Measurements from ENCODE around the gene ELAVL3.

ELAVL3 gene

DNA sequence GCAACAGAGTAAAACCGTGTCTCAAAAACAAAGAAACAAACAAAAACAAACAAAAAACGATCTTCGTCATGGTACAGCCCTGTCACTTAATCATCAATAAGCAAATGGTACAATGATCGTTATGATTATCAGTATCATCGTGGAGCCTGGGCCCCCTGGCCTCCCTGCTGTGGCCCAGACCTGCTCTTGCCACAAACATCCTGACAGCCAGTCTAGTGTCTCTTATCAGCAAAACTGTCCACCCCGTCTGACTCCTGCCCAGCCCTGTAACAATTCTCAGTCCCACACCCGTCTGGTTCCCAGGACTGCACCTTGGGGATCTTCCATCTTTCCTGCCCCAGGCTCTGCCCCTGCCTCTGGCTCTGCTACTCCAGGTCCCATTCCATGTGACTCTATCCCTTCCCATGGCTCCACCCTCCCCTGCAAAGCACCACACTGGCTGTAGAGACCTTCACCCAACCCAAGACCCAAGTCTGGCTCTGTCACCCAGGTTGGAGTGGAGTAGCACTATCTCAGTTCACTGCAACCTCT is 19.1 kb upstream of the ELAVL3 start:
- no peak overlapping the region for H3K4me3 ChIP-seq (IDR thresholded peaks at IDR 0.05; ENCODE audit: insufficient read depth, low read depth, low read length)
- TF ChIP-seq, protein P1, sequence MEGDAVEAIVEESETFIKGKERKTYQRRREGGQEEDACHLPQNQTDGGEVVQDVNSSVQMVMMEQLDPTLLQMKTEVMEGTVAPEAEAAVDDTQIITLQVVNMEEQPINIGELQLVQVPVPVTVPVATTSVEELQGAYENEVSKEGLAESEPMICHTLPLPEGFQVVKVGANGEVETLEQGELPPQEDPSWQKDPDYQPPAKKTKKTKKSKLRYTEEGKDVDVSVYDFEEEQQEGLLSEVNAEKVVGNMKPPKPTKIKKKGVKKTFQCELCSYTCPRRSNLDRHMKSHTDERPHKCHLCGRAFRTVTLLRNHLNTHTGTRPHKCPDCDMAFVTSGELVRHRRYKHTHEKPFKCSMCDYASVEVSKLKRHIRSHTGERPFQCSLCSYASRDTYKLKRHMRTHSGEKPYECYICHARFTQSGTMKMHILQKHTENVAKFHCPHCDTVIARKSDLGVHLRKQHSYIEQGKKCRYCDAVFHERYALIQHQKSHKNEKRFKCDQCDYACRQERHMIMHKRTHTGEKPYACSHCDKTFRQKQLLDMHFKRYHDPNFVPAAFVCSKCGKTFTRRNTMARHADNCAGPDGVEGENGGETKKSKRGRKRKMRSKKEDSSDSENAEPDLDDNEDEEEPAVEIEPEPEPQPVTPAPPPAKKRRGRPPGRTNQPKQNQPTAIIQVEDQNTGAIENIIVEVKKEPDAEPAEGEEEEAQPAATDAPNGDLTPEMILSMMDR (conservative IDR thresholded peaks at IDR 0.05; ENCODE audit: low read depth, low read length) = no peak

DNA sequence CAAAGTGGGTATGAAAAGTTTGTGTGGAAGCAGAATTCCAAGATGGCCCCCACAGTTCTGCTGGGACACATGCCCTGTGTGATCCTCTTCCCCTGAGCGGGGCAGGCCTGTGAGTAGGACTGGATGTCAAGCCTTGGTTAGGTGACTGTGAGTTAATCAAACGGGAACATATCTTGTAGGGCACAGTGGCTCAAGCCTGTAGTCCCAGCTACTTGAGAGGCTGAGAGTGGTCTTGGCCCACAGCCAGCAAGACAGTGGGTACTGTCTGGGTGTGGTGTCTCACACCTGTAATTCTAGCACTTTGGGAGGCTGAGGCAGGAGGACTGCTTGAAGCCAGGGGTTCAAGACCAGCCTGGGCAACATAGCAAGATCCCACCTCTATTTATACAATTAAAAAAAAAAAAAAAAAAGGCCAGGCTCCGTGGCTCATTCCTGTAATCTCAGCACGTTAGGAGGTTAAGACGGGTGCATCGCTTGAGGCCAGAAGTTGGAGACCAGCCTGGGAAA is 18.4 kb upstream of the ELAVL3 start:
- H3K4me2 ChIP-seq = no peak overlapping the region

More for the DNA sequence above, 19.1 kb upstream of the ELAVL3 start:
- H3K4me2 ChIP-seq = no peak overlapping the region
- no peaks in the 10 kb centered on the region for H4K20me1 ChIP-seq (ENCODE audit: insufficient read depth)
- no peaks in the 10 kb centered on the region for H3K79me2 ChIP-seq (ENCODE audit: insufficient read depth, low read depth)
- no peak overlapping the region for H3K9ac ChIP-seq
- no peak overlapping the region for H3K27ac ChIP-seq
- peaks cover 6% of the 10 kb centered on the region for H3K4me1 ChIP-seq (ENCODE audit: low read depth, poor library complexity, severe bottlenecking)
- H2AFZ ChIP-seq (ENCODE audit: low read depth) = no peak overlapping the region
- no peaks in the 10 kb centered on the region for H3K27me3 ChIP-seq (ENCODE audit: insufficient read depth, low read depth)
- H3K36me3 ChIP-seq (ENCODE audit: insufficient read depth) = no peaks in the 10 kb centered on the region

DNA sequence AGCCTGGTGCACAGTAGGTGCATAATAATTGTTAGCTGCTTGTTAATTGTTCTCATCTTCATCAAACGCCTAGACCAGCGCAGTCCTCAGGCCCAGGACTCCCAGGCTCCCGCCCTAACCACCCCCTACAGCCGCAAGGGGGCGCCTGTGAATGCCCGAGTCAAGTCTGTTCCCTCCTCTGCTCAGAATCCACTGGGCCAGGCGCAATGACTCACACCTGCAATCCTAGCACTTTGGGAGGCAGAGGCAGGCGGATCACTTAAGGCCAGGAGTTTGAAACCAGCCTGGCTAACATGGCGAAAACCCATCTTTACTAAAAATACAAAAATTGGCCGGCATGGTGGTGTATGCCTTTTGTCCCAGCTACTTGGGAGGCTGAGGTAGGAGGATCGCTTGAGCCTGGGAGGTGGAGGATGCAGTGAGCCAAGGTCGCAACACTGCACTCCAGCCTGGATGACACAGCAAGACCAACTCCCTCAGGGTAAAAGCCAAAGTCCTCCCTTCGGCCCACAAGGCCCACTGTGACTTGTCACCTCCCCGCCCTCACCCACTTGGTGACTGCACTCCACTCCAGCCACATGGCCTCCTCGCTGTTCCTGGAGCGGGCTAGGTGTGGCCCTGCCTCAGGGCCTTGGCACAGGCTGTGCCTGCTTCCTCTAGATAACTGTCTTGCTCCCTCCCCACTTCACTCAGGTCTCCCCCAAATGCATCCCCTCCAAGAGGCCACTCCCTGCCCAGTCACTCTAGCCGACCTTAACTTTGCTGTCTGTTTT is 15.7 kb upstream of the ELAVL3 start:
- H3K4me3 ChIP-seq (IDR thresholded peaks at IDR 0.05; ENCODE audit: insufficient read depth, low read depth, low read length) = no peak overlapping the region
- no peaks in the 10 kb centered on the region for H3K36me3 ChIP-seq (ENCODE audit: insufficient read depth)
- no peaks in the 10 kb centered on the region for H4K20me1 ChIP-seq (ENCODE audit: insufficient read depth)
- no peaks in the 10 kb centered on the region for H3K4me1 ChIP-seq (ENCODE audit: low read depth, poor library complexity, severe bottlenecking)
- H3K79me2 ChIP-seq (ENCODE audit: insufficient read depth, low read depth) = no peaks in the 10 kb centered on the region
- no peaks in the 10 kb centered on the region for H3K27me3 ChIP-seq (ENCODE audit: insufficient read depth, low read depth)
- H3K9ac ChIP-seq = no peak overlapping the region
- no peak overlapping the region for H3K27ac ChIP-seq
- H2AFZ ChIP-seq (ENCODE audit: low read depth) = no peak overlapping the region
- TF ChIP-seq, protein P1 (conservative IDR thresholded peaks at IDR 0.05; ENCODE audit: low read depth, low read length) = peak; percentile 52
- no peak overlapping the region for H3K4me2 ChIP-seq

More for the DNA sequence above, 18.4 kb upstream of the ELAVL3 start:
- no peak overlapping the region for H3K27ac ChIP-seq
- H3K9ac ChIP-seq = no peak overlapping the region
- H4K20me1 ChIP-seq (ENCODE audit: insufficient read depth) = no peaks in the 10 kb centered on the region
- no peak overlapping the region for H3K4me3 ChIP-seq (IDR thresholded peaks at IDR 0.05; ENCODE audit: insufficient read depth, low read depth, low read length)
- no peaks in the 10 kb centered on the region for H3K4me1 ChIP-seq (ENCODE audit: low read depth, poor library complexity, severe bottlenecking)
- no peak overlapping the region for H2AFZ ChIP-seq (ENCODE audit: low read depth)
- H3K36me3 ChIP-seq (ENCODE audit: insufficient read depth) = no peaks in the 10 kb centered on the region
- no peaks in the 10 kb centered on the region for H3K27me3 ChIP-seq (ENCODE audit: insufficient read depth, low read depth)
- H3K79me2 ChIP-seq (ENCODE audit: insufficient read depth, low read depth) = no peaks in the 10 kb centered on the region
- TF ChIP-seq, protein P1 (conservative IDR thresholded peaks at IDR 0.05; ENCODE audit: low read depth, low read length) = no peak

DNA sequence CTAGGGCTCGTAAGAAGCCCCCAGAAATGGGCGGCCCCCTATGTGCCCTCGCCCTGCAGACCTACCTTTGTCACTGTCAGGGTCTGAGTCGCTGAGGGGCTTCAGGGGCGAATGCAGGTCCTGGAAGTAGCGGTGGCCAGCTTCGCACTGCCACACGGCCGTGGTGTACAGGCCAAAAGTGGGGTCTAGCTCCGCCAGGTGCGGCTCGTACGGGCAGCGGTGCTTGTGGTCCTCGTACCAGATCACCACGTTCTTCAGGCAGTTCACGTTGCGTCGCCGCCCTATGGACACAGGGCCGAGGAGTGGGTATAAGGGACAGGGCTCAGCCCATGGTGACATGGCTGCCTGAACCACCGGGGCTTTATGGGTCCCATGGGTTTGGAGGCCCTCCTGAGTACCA is 15.0 kb upstream of the ELAVL3 start:
- Histone ChIP-seq H2AFZ (ENCODE audit: low read depth) (no peak overlapping the region), H3K36me3 (ENCODE audit: insufficient read depth) (no peaks in the 10 kb centered on the region), H3K9ac (no peak overlapping the region), H3K79me2 (ENCODE audit: insufficient read depth, low read depth) (no peaks in the 10 kb centered on the region), H3K27ac (no peak overlapping the region), H3K4me1 (ENCODE audit: low read depth, poor library complexity, severe bottlenecking) (no peaks in the 10 kb centered on the region), H3K27me3 (ENCODE audit: insufficient read depth, low read depth) (no peaks in the 10 kb centered on the region), H3K4me3 (IDR thresholded peaks at IDR 0.05; ENCODE audit: insufficient read depth, low read depth, low read length) (no peak overlapping the region), H3K4me2 (no peak overlapping the region), H4K20me1 (ENCODE audit: insufficient read depth) (no peaks in the 10 kb centered on the region)
- TF ChIP-seq, protein P1 (conservative IDR thresholded peaks at IDR 0.05; ENCODE audit: low read depth, low read length) = no peak

All from KMS-11 (cell line).